Neural cell (in vitro differentiated cells): ENCODE data around the gene ZNF521. TPM values are rescaled to one million over a fixed set of nuclear protein-coding genes. Genes with fewer than 3 reads are reported as not detected.

Experiments used
- H2AFZ ChIP-seq: fragments of 200-600, 300-800 bp; sonication (generic), shearing (Covaris generic); 2 replicates; pipeline ENCODE4 v1.6.0; 2014; ENCODE audit warnings: low read depth, mild to moderate bottlenecking, antibody characterized with exemption, low read length, moderate library complexity
- H3F3A ChIP-seq: fragments of 200-600 bp; shearing (Covaris generic); 2 replicates; pipeline ENCODE4 v1.6.1; 2016; ENCODE audit warnings: mild to moderate bottlenecking, moderate library complexity, mixed read lengths, antibody characterized with exemption, low read length; ENCODE audit not compliant: insufficient read depth, poor library complexity, severe bottlenecking
- H3K27ac ChIP-seq: fragments of 200-600, 300-800 bp; sonication (generic), shearing (Covaris generic); 2 replicates; pipeline ENCODE4 v1.5.1; 2014; ENCODE audit warnings: mild to moderate bottlenecking, low read length, moderate library complexity
- H3K27me3 ChIP-seq: fragments of 300-800, 200-600 bp; sonication (generic), shearing (Covaris generic); 2 replicates; pipeline ENCODE4 v1.6.0; 2014; ENCODE audit warnings: mild to moderate bottlenecking, low read depth, low read length, moderate library complexity; ENCODE audit not compliant: insufficient read depth
- H3K36me3 ChIP-seq: fragments of 300-800, 200-600 bp; sonication (generic), shearing (Covaris generic); 2 replicates; pipeline ENCODE4 v1.5.1; 2014; ENCODE audit warnings: mild to moderate bottlenecking, antibody characterized with exemption, low read length, moderate library complexity; ENCODE audit not compliant: insufficient read depth
- H3K4me2 ChIP-seq: fragments of 300-800, 200-600 bp; sonication (generic), shearing (Covaris generic); 2 replicates; pipeline ENCODE4 v1.6.0; 2014; ENCODE audit warnings: mild to moderate bottlenecking, low read length
- H3K4me3 ChIP-seq: fragments of 300-800, 200-600 bp; sonication (generic), shearing (Covaris generic); 2 replicates; pipeline ENCODE4 v1.5.1; 2014; ENCODE audit warnings: mild to moderate bottlenecking, low read length, moderate library complexity
- H3K79me2 ChIP-seq: fragments of 200-600 bp; shearing (Covaris generic); replicated peaks from 2 replicates; pipeline ENCODE4 v1.6.0; 2014; ENCODE audit warnings: mild to moderate bottlenecking, low read length, moderate library complexity; ENCODE audit not compliant: insufficient read depth
- H3K9ac ChIP-seq: fragments of 300-800, 200-600 bp; sonication (generic), shearing (Covaris generic); 2 replicates; pipeline ENCODE4 v1.6.1; 2016; ENCODE audit warnings: mild to moderate bottlenecking, low read length, mixed read lengths
- H3K9me2 ChIP-seq: fragments of 200-600 bp; shearing (Covaris generic); 2 replicates; pipeline ENCODE4 v1.6.1; 2016; ENCODE audit warnings: mild to moderate bottlenecking, low read length, mixed read lengths; ENCODE audit not compliant: insufficient read depth
- H3K9me3 ChIP-seq: fragments of 200-600, 300-800 bp; sonication (generic), shearing (Covaris generic); 2 replicates; pipeline ENCODE4 v1.6.1; 2016; ENCODE audit warnings: mild to moderate bottlenecking, mixed run types, low read length, moderate library complexity, mixed read lengths
- H4K20me1 ChIP-seq: fragments of 200-600 bp; shearing (Covaris generic); 2 replicates; pipeline ENCODE4 v1.6.1; 2016; ENCODE audit warnings: mild to moderate bottlenecking, mixed run types; ENCODE audit not compliant: insufficient read depth
- CTCF ChIP-seq: fragments of 450-650 bp; IDR thresholded peaks from 2 replicates; pipeline ENCODE4 v1.5.1; 2014; ENCODE audit warnings: antibody characterized with exemption, mild to moderate bottlenecking, moderate library complexity; ENCODE audit not compliant: poor library complexity, severe bottlenecking
- EP300 ChIP-seq: fragments of 450-650 bp; conservative IDR thresholded peaks from 2 replicates; pipeline ENCODE4 v1.6.1; 2014; ENCODE audit warnings: antibody characterized with exemption, mild to moderate bottlenecking, moderate library complexity; ENCODE audit not compliant: poor library complexity, severe bottlenecking
- EZH2 ChIP-seq: fragments of 200-600, 300-800 bp; shearing (Covaris generic), sonication (generic); IDR thresholded peaks from 2 replicates; pipeline ENCODE4 v1.6.1; 2014; ENCODE audit warnings: antibody characterized with exemption, low read length, borderline replicate concordance, mild to moderate bottlenecking; ENCODE audit not compliant: insufficient read depth, poor library complexity, severe bottlenecking
- MXI1 ChIP-seq: fragments of 450-650 bp; conservative IDR thresholded peaks from 2 replicates; pipeline ENCODE4 v1.6.1; 2014; ENCODE audit warnings: antibody characterized with exemption, mild to moderate bottlenecking; ENCODE audit not compliant: poor library complexity, severe bottlenecking
- POLR2AphosphoS5 ChIP-seq: IDR thresholded peaks from 2 replicates; pipeline ENCODE4 v1.6.1; 2012
- RAD21 ChIP-seq: fragments of 450-650 bp; conservative IDR thresholded peaks from 2 replicates; pipeline ENCODE4 v1.6.1; 2014; ENCODE audit warnings: antibody characterized with exemption, mild to moderate bottlenecking, moderate library complexity
- REST ChIP-seq: IDR thresholded peaks from 2 replicates; pipeline ENCODE4 v1.6.1; 2012; ENCODE audit warnings: borderline replicate concordance
- SMC3 ChIP-seq: fragments of 450-650 bp; conservative IDR thresholded peaks from 2 replicates; pipeline ENCODE4 v1.6.1; 2014; ENCODE audit warnings: antibody characterized with exemption, mild to moderate bottlenecking, moderate library complexity; ENCODE audit not compliant: poor library complexity
- TAF1 ChIP-seq: IDR thresholded peaks from 2 replicates; pipeline ENCODE4 v1.6.1; 2012; ENCODE audit warnings: low read depth
- polyA plus RNA-seq: library from polyadenylated mRNA; depleted of rRNA; stranded (reverse); fragments of >200 nt; gene quantifications from 2 replicates; pipeline ENCODE4 v1.2.3, GENCODE V29; 2014

The ZNF521 gene
- polyA plus RNA-seq, 1 donor from 2014 or later, result 101 TPM

GRCh38 chr18:25349131-25349925, 2.6 kb downstream of the ZNF521 start:
- no peaks in the 10 kb centered on the region for H3K27me3 ChIP-seq
- no peaks in the 10 kb centered on the region for H4K20me1 ChIP-seq
- H3K4me2 ChIP-seq, result peak overlapping the region; percentile 97
- no peaks in the 10 kb centered on the region for H3K9me3 ChIP-seq
- no peak overlapping the region for H2AFZ ChIP-seq
- no peaks in the 10 kb centered on the region for H3K9me2 ChIP-seq
- TF ChIP-seq POLR2AphosphoS5 (peak; percentile 18), CTCF (no peak), SMC3 (peak; percentile 42), TAF1 (no peak), REST (peak; percentile 27), RAD21 (no peak), EZH2 (no peak), EP300 (no peak), MXI1 (peak; percentile 13)
- peak overlapping the region; percentile 81 for H3K9ac ChIP-seq
- peak overlapping the region; percentile 86 for H3K4me3 ChIP-seq
- H3K79me2 ChIP-seq, result peaks cover 64% of the 10 kb centered on the region
- peaks cover 6% of the 10 kb centered on the region for H3F3A ChIP-seq
- peak overlapping the region; percentile 90 for H3K27ac ChIP-seq
- no peaks in the 10 kb centered on the region for H3K36me3 ChIP-seq

- Histone ChIP-seq H4K20me1 (no peaks in the 10 kb centered on the region), H3F3A (peaks cover 10% of the 10 kb centered on the region), H3K27ac (peak overlapping the region; percentile 79), H3K36me3 (no peaks in the 10 kb centered on the region), H3K79me2 (peaks cover 72% of the 10 kb centered on the region), H3K4me3 (peak overlapping the region; percentile 78), H2AFZ (no peak overlapping the region), H3K27me3 (no peaks in the 10 kb centered on the region), H3K9ac (peak overlapping the region; percentile 81), H3K4me2 (peak overlapping the region; percentile 97), H3K9me2 (no peaks in the 10 kb centered on the region), H3K9me3 (no peaks in the 10 kb centered on the region)
- TF ChIP-seq CTCF (no peak), RAD21 (no peak), EP300 (no peak), TAF1 (no peak), POLR2AphosphoS5 (no peak), SMC3 (no peak), EZH2 (no peak), MXI1 (no peak), REST (no peak)
Measured at GRCh38 chr18:25348386-25349130, 3.4 kb downstream of the ZNF521 start.
